GM10266 (cell line): ENCODE results near the gene COL26A1.

Experiments
- DNase-seq: peaks from one replicate; pipeline ENCODE4 v3.0.0; 2012; ENCODE audit errors: extremely low spot score
- CTCF ChIP-seq: IDR thresholded peaks from 2 replicates; pipeline ENCODE4 v1.5.1; 2012; ENCODE audit warnings: mild to moderate bottlenecking, low read depth; ENCODE audit not compliant: control insufficient read depth, insufficient read depth; ENCODE audit errors: missing control alignments

The COL26A1 gene

GRCh38 chr7:101591504-101591903 is 228.8 kb downstream of the COL26A1 start:
- peak; percentile 1 for DNase-seq
- TF ChIP-seq CTCF, result no peak

GRCh38 chr7:101593556-101593955 is 230.9 kb downstream of the COL26A1 start:
- TF ChIP-seq CTCF, result no peak
- no peak for DNase-seq

GRCh38 chr7:101594790-101595189 is 232.1 kb downstream of the COL26A1 start:
- no peak for DNase-seq
- TF ChIP-seq CTCF, result no peak

- no peak for DNase-seq
- no peak for TF ChIP-seq CTCF
Observed at GRCh38 chr7:101595246-101595645, 232.6 kb downstream of the COL26A1 start.

- DNase-seq, result no peak
- TF ChIP-seq CTCF, result no peak
Observed at GRCh38 chr7:101595766-101596537, 233.3 kb downstream of the COL26A1 start.

GRCh38 chr7:101596898-101597297 is 234.2 kb downstream of the COL26A1 start:
- DNase-seq, result no peak
- no peak for TF ChIP-seq CTCF

- DNase-seq, result no peak
- TF ChIP-seq CTCF, result no peak
Observed at GRCh38 chr7:101597941-101598340, 235.3 kb downstream of the COL26A1 start.
